Transverse colon (tissue), 3 donors: ENCODE results near the gene TRMT44.

Source experiments
- POLR2A ChIP-seq: fragments of 450-650 bp; IDR thresholded peaks from one replicate; pipeline ENCODE4 v1.6.1; 2016; ENCODE audit warnings: antibody characterized with exemption, mild to moderate bottlenecking, moderate library complexity
- TF ChIP-seq, protein P1 (sequence below), 5 experiments: fragments of 200-600 bp in 3 of 5; fragments of 450-650 bp in 2 of 5; sonication (generic) in 3 of 5; IDR thresholded peaks; 1 replicate in 2 of 5; 2 replicates in 3 of 5; pipeline ENCODE4 v1.5.1; 2016 to 2017; ENCODE audit warnings: antibody characterized with exemption in 5 of 5, inconsistent platforms in 3 of 5, mild to moderate bottlenecking in 2 of 5, moderate library complexity in 1 of 5

DNA sequence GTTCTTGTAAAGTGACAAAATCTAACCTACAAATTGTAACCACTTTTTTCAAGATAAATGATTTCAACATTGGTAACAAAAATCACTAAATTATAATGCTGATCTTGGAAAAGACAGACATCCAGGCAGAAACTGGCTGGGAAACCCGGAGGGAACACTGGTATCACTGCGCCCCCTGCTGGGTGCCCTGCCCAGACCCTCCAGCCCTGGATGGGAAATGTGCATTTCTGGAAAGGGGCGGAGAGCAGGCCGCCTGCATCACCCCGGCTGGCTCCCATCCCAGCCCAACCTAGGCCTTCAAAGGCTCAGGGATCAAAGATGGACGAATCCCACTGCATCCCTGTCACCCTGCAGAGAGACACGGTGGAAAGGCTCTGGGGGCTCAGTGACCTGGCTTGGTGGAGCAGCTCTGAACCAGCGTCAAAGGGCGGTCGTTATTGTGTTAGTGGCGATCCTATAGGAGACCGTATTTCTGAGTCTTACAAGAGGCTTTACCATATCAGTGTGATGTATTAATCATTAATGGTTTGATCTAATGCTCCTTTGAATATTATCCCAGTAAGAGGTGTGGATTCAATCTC lies 37.3 kb upstream of the TRMT44 start:
- TF ChIP-seq POLR2A = no peak
- TF ChIP-seq, protein P1, sequence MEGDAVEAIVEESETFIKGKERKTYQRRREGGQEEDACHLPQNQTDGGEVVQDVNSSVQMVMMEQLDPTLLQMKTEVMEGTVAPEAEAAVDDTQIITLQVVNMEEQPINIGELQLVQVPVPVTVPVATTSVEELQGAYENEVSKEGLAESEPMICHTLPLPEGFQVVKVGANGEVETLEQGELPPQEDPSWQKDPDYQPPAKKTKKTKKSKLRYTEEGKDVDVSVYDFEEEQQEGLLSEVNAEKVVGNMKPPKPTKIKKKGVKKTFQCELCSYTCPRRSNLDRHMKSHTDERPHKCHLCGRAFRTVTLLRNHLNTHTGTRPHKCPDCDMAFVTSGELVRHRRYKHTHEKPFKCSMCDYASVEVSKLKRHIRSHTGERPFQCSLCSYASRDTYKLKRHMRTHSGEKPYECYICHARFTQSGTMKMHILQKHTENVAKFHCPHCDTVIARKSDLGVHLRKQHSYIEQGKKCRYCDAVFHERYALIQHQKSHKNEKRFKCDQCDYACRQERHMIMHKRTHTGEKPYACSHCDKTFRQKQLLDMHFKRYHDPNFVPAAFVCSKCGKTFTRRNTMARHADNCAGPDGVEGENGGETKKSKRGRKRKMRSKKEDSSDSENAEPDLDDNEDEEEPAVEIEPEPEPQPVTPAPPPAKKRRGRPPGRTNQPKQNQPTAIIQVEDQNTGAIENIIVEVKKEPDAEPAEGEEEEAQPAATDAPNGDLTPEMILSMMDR (IDR thresholded peaks at IDR 0.05) = peak; percentile 82 to 92 (median 86)
